HEK293 (cell line): ENCODE measurements around the gene SAMD14.

ENCODE experiments used
- ELK4 ChIP-seq: IDR thresholded peaks from 2 replicates; pipeline ENCODE4 v1.6.1; 2011; ENCODE audit warnings: mild to moderate bottlenecking, low read depth, low read length, borderline replicate concordance
- GFI1B ChIP-seq: fragments of 450-650 bp; formaldehyde crosslinking; IDR thresholded peaks from 2 replicates; pipeline ENCODE4 v1.5.1; 2016; ENCODE audit warnings: missing biosample characterization, missing genetic modification characterization
- GLIS1 ChIP-seq: fragments of 450-650 bp; formaldehyde crosslinking; IDR thresholded peaks from 2 replicates; pipeline ENCODE4 v1.5.1; 2016; ENCODE audit warnings: missing biosample characterization, missing genetic modification characterization
- INSM2 ChIP-seq: fragments of 450-650 bp; formaldehyde crosslinking; IDR thresholded peaks from 2 replicates; pipeline ENCODE4 v1.5.1; 2016; ENCODE audit warnings: missing biosample characterization, missing genetic modification characterization
- KLF16 ChIP-seq: fragments of 450-650 bp; formaldehyde crosslinking; IDR thresholded peaks from 2 replicates; pipeline ENCODE4 v1.5.1; 2017; ENCODE audit warnings: missing biosample characterization, missing genetic modification characterization
- KLF9 ChIP-seq: fragments of 450-650 bp; formaldehyde crosslinking; IDR thresholded peaks from 2 replicates; pipeline ENCODE4 v1.5.1; 2016; ENCODE audit warnings: missing biosample characterization, missing genetic modification characterization, low read depth
- OSR2 ChIP-seq: fragments of 450-650 bp; formaldehyde crosslinking; IDR thresholded peaks from 2 replicates; pipeline ENCODE4 v1.5.1; 2016; ENCODE audit warnings: missing biosample characterization, missing genetic modification characterization
- OVOL3 ChIP-seq: fragments of 450-650 bp; formaldehyde crosslinking; IDR thresholded peaks from 2 replicates; pipeline ENCODE4 v1.5.1; 2016; ENCODE audit warnings: missing biosample characterization, missing genetic modification characterization
- ZBTB21 ChIP-seq: fragments of 450-650 bp; formaldehyde crosslinking; IDR thresholded peaks from 2 replicates; pipeline ENCODE4 v1.5.1; 2017; ENCODE audit warnings: missing biosample characterization, missing genetic modification characterization
- ZBTB26 ChIP-seq: fragments of 450-650 bp; formaldehyde crosslinking; optimal IDR thresholded peaks from 2 replicates; pipeline ENCODE3; 2016; ENCODE audit warnings: missing biosample characterization, mild to moderate bottlenecking, missing genetic modification characterization
- ZBTB7A ChIP-seq: fragments of 450-650 bp; formaldehyde crosslinking; IDR thresholded peaks from 2 replicates; pipeline ENCODE4 v1.5.1; 2016; ENCODE audit warnings: low read depth, missing biosample characterization, missing genetic modification characterization
- ZFP3 ChIP-seq: fragments of 450-650 bp; formaldehyde crosslinking; IDR thresholded peaks from 2 replicates; pipeline ENCODE4 v1.5.1; 2016; ENCODE audit warnings: low read depth, missing biosample characterization, missing genetic modification characterization
- ZNF10 ChIP-seq: fragments of 450-650 bp; formaldehyde crosslinking; IDR thresholded peaks from 2 replicates; pipeline ENCODE4 v1.5.1; 2017; ENCODE audit warnings: missing biosample characterization, missing genetic modification characterization
- ZNF138 ChIP-seq: fragments of 450-650 bp; formaldehyde crosslinking; IDR thresholded peaks from 2 replicates; pipeline ENCODE4 v1.5.1; 2016; ENCODE audit warnings: missing biosample characterization, missing genetic modification characterization, borderline replicate concordance
- ZNF174 ChIP-seq: fragments of 450-650 bp; formaldehyde crosslinking; IDR thresholded peaks from 2 replicates; pipeline ENCODE4 v1.5.0; 2017; ENCODE audit warnings: missing biosample characterization, mild to moderate bottlenecking, missing genetic modification characterization
- ZNF239 ChIP-seq: fragments of 450-650 bp; formaldehyde crosslinking; IDR thresholded peaks from 2 replicates; pipeline ENCODE4 v1.5.1; 2016; ENCODE audit warnings: missing biosample characterization, missing genetic modification characterization
- ZNF398 ChIP-seq: fragments of 450-650 bp; formaldehyde crosslinking; IDR thresholded peaks from 2 replicates; pipeline ENCODE4 v1.5.1; 2017; ENCODE audit warnings: missing biosample characterization, missing genetic modification characterization
- ZNF426 ChIP-seq: fragments of 450-650 bp; formaldehyde crosslinking; IDR thresholded peaks from 2 replicates; pipeline ENCODE4 v1.5.1; 2017; ENCODE audit warnings: missing biosample characterization, missing genetic modification characterization, mild to moderate bottlenecking, inconsistent platforms, moderate library complexity
- ZNF518A ChIP-seq: fragments of 450-650 bp; formaldehyde crosslinking; conservative IDR thresholded peaks from 2 replicates; pipeline ENCODE4 v1.5.1; 2016; ENCODE audit warnings: low read depth, missing biosample characterization, missing genetic modification characterization
- ZNF548 ChIP-seq: fragments of 450-650 bp; formaldehyde crosslinking; IDR thresholded peaks from 2 replicates; pipeline ENCODE4 v1.5.1; 2016; ENCODE audit warnings: missing biosample characterization, missing genetic modification characterization
- ZNF626 ChIP-seq: fragments of 450-650 bp; sonication (Bioruptor Pico); formaldehyde crosslinking; IDR thresholded peaks from 2 replicates; pipeline ENCODE4 v1.5.1; 2018; ENCODE audit warnings: missing biosample characterization, missing genetic modification characterization, inconsistent platforms
- ZNF645 ChIP-seq: fragments of 450-650 bp; formaldehyde crosslinking; IDR thresholded peaks from 2 replicates; pipeline ENCODE4; 2016; ENCODE audit warnings: missing biosample characterization, missing genetic modification characterization
- ZNF677 ChIP-seq: fragments of 450-650 bp; IDR thresholded peaks from 2 replicates; pipeline ENCODE4 v1.5.0; 2018; ENCODE audit warnings: missing biosample characterization, mild to moderate bottlenecking, missing genetic modification characterization, moderate library complexity
- ZNF692 ChIP-seq: fragments of 450-650 bp; formaldehyde crosslinking; IDR thresholded peaks from 2 replicates; pipeline ENCODE4 v1.5.1; 2016; ENCODE audit warnings: missing biosample characterization, missing genetic modification characterization
- ZNF777 ChIP-seq: fragments of 450-650 bp; formaldehyde crosslinking; IDR thresholded peaks from 2 replicates; pipeline ENCODE4 v1.5.1; 2017; ENCODE audit warnings: missing biosample characterization, missing genetic modification characterization, borderline replicate concordance

SAMD14 gene

GRCh38 chr17:50139950-50140885, 10.3 kb upstream of the SAMD14 start (continued):
- TF ChIP-seq ZNF645 (tag by site-specific recombination), result no peak
- TF ChIP-seq ZNF398 (tag by site-specific recombination), result peak; percentile 61
- peak; percentile 79 for TF ChIP-seq ZNF10 (tag by site-specific recombination)
- no peak for TF ChIP-seq ZNF518A (tag by site-specific recombination)
- TF ChIP-seq ZNF777, result no peak
- no peak for TF ChIP-seq ZNF677 (tag by site-specific recombination)
- no peak for TF ChIP-seq ZBTB7A (tag by site-specific recombination)
- TF ChIP-seq KLF16 (tag by site-specific recombination), result peak; percentile 63
- no peak for TF ChIP-seq ZNF239
- no peak for TF ChIP-seq ZNF626 (tag by site-specific recombination)
- TF ChIP-seq ELK4, result no peak
- TF ChIP-seq GFI1B, result no peak
- peak; percentile 65 for TF ChIP-seq GLIS1 (tag by site-specific recombination)
- no peak for TF ChIP-seq ZFP3
- peak; percentile 38; the same call in 1 of the 2 replicates for TF ChIP-seq OSR2 (tag by site-specific recombination)
- 0 out of 2 replicates have a peak, but pooled peaks have one; percentile 30 for TF ChIP-seq ZBTB21 (tag by site-specific recombination)
- TF ChIP-seq ZNF138 (tag by site-specific recombination), result no peak
- no peak for TF ChIP-seq ZNF174 (tag by site-specific recombination)
- TF ChIP-seq ZNF692, result no peak
- TF ChIP-seq OVOL3 (tag by site-specific recombination), result no peak
- no peak for TF ChIP-seq ZNF426 (tag by site-specific recombination)
- no peak for TF ChIP-seq INSM2
- TF ChIP-seq KLF9 (tag by site-specific recombination), result peak; percentile 50; the same call in 1 of the 2 replicates
- no peak for TF ChIP-seq ZBTB26 (tag by site-specific recombination)
- no peak for TF ChIP-seq ZNF548 (tag by site-specific recombination)
